Lower leg skin (tissue), 4 donors: Measurements from ENCODE around the gene LRPPRC. TPM values are rescaled to one million over a fixed set of nuclear protein-coding genes. Genes with fewer than 3 reads are reported as not detected.
"Not testable (repeated sequence)": the region's sequence is repeated elsewhere in the genome, so short reads cannot be mapped to it uniquely, and the experiment has no call there.

ENCODE experiments used
- DNase-seq, 2 donors: peaks; one replicate each; pipeline ENCODE4 v3.0.0-alpha.2; 2019; ENCODE audit warnings: low spot score in 2 of 2
- H3K4me3 ChIP-seq: fragments of 200-600 bp; sonication (generic); 2 replicates; pipeline ENCODE4 v1.5.1; 2017; ENCODE audit warnings: mild to moderate bottlenecking, low read depth; ENCODE audit not compliant: poor library complexity, severe bottlenecking
- POLR2A ChIP-seq, 2 donors: fragments of 450-650 bp; IDR thresholded peaks; one replicate each; pipeline ENCODE4 v1.6.1; 2016 to 2017; ENCODE audit warnings: antibody characterized with exemption in 2 of 2, mild to moderate bottlenecking in 1 of 2, moderate library complexity in 1 of 2
- WGBS, 2 donors: methylation state at CpG; one replicate each; pipeline ENCODE4 v1.1.5; 2018; 5-methylcytosine and 5-hydroxymethylcytosine counted together
- intact Hi-C: fragments of 100-400 bp; cut with DNase I; formaldehyde crosslinking; loops from one replicate; pipeline ENCODE4 v1.15.0; 2023; ENCODE audit warnings: low total_unique reads
- total RNA-seq, 4 donors: library from RNA; depleted of rRNA; stranded (reverse); fragments of >200 nt; gene quantifications; one replicate each; pipeline ENCODE4 v1.1.0, GENCODE V29; 2016
- TF ChIP-seq, protein P1 (sequence below), 3 donors: fragments of 450-650 bp; IDR thresholded peaks; one replicate each; pipeline ENCODE4 v1.5.1; 2016; ENCODE audit warnings: antibody characterized with exemption in 3 of 3, mild to moderate bottlenecking in 3 of 3, moderate library complexity in 2 of 3

LRPPRC gene
- total RNA-seq, 4 donors from 2014 or later: 39.5 to 51.2 (median 47.8) TPM

DNA sequence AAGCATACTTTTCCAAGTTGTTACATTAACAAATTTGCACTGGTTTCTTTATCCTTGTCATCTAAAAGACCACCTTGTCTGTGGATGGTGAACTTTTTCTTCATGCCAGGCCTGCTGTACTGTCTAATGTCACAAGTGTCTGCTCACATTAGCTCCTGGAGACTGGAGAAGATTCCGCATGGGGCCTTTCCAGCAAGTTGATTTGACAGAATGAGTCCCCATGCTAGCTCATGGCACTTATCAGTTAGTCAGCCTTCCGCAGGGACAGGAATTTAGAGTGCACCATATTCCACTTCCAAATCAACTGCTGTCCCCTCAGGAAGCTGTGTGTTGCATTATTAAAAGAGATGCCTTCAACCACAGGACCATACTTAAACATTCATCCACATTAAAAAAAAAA, 41.4 kb upstream of the LRPPRC start:
- no peak for DNase-seq
- 74 to 80% methylated on average over 2 of the region's 2 CpGs for WGBS, 2 donors
- TF ChIP-seq, protein P1, sequence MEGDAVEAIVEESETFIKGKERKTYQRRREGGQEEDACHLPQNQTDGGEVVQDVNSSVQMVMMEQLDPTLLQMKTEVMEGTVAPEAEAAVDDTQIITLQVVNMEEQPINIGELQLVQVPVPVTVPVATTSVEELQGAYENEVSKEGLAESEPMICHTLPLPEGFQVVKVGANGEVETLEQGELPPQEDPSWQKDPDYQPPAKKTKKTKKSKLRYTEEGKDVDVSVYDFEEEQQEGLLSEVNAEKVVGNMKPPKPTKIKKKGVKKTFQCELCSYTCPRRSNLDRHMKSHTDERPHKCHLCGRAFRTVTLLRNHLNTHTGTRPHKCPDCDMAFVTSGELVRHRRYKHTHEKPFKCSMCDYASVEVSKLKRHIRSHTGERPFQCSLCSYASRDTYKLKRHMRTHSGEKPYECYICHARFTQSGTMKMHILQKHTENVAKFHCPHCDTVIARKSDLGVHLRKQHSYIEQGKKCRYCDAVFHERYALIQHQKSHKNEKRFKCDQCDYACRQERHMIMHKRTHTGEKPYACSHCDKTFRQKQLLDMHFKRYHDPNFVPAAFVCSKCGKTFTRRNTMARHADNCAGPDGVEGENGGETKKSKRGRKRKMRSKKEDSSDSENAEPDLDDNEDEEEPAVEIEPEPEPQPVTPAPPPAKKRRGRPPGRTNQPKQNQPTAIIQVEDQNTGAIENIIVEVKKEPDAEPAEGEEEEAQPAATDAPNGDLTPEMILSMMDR (IDR thresholded peaks at IDR 0.05): no peak
- no peak for TF ChIP-seq POLR2A (IDR thresholded peaks at IDR 0.05)
- intact Hi-C loops: no loop called here
- no peak overlapping the region for H3K4me3 ChIP-seq

DNA sequence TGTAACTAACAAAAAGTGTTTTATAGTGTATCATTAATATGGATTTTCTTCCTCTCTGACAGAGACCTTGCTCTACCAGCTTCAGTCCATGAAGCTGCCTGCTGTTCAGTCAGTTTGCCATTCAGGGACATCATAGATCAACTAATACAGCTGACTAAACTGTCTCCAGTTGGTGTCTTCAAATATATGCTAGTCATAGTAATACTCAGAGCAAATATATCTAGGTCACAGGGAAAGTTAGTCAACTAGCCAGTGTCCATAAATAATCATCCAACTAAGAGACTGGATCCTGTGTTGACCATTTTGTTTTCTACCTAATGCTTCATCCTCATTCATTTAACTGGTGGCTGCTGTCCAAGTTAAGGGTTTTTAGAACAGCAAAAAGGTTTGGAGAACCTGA, 38.2 kb upstream of the LRPPRC start:
- no peak for DNase-seq
- TF ChIP-seq, protein P1 (IDR thresholded peaks at IDR 0.05): no peak
- TF ChIP-seq POLR2A (IDR thresholded peaks at IDR 0.05): no peak
- H3K4me3 ChIP-seq: no peak overlapping the region
- intact Hi-C loops: no loop called here

GRCh38 chr2:44027076-44027475, 31.3 kb upstream of the LRPPRC start:
- DNase-seq, H3K4me3 ChIP-seq, intact Hi-C loops: not testable (repeated sequence)
- WGBS, 2 donors: 82 to 88% methylated on average over 4 of the region's 4 CpGs

DNA sequence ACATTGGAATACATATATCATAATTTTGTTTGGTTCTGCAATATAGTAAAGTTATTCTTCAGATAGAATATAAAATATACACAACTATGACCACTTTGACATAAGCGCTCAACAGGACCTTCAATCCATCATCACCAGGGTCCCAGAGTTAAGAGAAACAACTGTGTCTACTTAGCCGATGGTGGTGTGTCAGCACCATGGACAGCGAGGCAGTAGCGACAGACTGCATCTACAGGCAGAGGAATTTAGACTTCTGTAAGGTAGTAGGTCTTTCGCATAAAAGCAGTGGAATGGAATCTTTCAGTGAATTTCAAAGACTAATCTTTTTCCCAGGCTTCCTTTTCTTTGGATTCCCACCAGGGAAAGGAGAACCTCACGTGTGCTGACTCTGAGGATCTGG, 20.5 kb upstream of the LRPPRC start:
- 27 to 30% methylated on average over 6 of the region's 6 CpGs for WGBS, 2 donors
- DNase-seq: no peak
- intact Hi-C loops: no loop called here
- no peak for TF ChIP-seq POLR2A (IDR thresholded peaks at IDR 0.05)
- TF ChIP-seq, protein P1 (IDR thresholded peaks at IDR 0.05): no peak
- H3K4me3 ChIP-seq: no peak overlapping the region

DNA sequence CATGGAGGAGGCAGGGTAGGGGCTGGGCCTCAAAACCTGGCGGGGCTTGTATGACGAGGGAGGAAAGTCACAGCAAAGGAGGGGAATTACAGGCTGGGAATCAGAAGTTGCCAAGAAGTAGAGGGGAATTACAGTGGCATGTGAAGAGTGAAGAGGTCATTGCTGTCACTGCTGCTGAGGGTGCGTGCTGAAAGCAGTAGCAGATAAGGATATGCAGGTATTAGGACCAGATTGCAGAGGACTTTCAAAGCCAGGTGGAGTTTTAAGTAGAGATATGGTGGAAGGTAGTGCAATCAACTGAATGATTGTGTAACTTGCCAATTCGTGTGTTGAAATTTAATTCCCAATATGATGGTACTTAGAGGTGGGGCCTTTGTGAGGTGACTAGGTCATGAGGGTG, 19.4 kb upstream of the LRPPRC start:
- intact Hi-C loops: no loop called here
- 73 to 74% methylated on average over 4 of the region's 4 CpGs for WGBS, 2 donors
- TF ChIP-seq POLR2A (IDR thresholded peaks at IDR 0.05): no peak
- TF ChIP-seq, protein P1 (IDR thresholded peaks at IDR 0.05): no peak

DNA sequence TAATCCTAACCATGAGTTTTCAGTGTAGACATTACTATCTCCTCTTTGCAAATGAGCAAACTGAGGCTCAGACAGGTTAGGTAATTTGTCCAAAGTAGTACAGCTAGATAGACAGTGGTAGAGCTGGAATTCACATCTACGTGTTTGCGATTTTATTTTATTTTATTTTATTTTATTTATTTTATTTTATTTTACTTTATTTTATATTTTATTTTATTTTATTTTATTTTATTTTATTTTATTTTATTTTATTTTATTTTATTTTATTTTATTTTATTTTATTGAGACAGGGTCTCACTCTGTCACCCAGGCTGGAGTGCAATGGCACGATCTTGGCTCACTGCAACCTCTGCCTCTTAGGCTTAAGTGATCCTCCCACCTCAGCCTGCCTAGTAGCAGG, 17.4 kb upstream of the LRPPRC start:
- WGBS, 2 donors: 89 to 90% methylated on average over 3 of the region's 3 CpGs
- intact Hi-C loops, H3K4me3 ChIP-seq, DNase-seq: not testable (repeated sequence)

More for the DNA sequence above, 19.4 kb upstream of the LRPPRC start:
- H3K4me3 ChIP-seq: no peak overlapping the region
- no peak for DNase-seq

DNA sequence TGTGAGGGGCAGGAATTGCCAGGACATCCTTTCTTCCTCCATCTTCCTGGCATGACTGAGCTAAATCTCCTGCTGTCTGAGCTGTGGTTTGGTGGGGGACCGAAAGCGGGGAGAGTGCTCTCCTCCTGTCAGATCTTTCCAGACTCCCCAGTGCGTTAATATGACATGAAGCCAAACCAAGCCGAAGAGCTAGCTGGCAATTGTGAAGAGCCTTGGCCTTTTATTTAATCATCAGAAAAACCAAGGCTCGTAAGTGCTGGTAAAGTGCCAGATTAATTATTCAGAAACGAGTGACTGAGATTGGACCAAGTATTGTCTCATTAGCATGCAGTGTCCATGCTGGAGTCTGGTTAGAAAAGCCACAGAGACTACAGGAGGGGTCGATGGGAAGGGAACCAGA, 14.5 kb upstream of the LRPPRC start:
- TF ChIP-seq, protein P1 (IDR thresholded peaks at IDR 0.05): no peak
- DNase-seq: no peak
- 54 to 72% methylated on average over 7 of the region's 7 CpGs for WGBS, 2 donors
- no peak overlapping the region for H3K4me3 ChIP-seq
- intact Hi-C loops: no loop called here
